ENCODE measurements around the gene YPEL2. TPM values are rescaled to one million over a fixed set of nuclear protein-coding genes. Genes with fewer than 3 reads are reported as not detected.

The YPEL2 gene
- total RNA-seq, 1 donor from 2014 or later: 59.4 TPM

DNA sequence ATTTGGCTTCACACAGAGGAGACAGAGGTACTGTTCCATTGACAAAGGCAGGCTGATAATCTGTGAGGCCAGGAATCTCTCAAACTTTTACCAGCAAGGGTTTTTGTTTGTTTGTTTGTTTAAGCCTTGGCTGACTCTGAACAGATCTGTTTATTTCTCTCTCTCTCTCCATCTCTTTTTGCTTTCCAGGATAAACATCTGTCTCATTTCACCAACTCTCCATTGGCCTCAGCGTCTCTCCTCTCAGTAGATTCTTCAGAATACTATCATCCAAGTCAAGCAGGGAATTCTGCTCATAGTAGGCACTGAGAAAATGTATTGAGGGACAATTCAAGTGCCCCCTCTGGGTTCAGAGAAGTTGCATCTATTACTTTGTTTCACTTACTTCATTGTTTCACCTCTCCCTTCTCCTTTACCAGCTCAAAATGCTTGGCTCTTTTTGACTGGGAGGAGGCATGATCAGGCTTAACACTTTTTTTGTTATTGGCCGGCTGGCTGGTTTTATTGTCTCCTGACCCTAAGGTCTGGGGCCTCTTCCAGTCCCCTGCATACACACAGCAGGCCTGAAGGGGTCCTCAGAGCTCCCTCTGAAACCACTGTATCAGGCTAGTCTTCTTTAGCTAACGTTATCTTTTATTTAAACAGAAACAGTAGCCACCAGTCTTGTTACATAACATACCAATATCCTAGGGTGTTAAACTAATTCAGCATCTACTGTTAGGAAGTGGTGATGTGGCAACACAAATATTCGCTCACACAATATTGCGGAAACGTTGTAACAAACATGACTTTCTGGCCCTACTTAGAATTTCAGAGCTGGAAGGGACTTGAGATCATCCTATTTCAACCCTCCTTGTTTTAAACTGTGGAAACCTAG lies 2.0 kb upstream of the YPEL2 start:
- DNase-seq (ENCODE audit: low spot score): peak; percentile 80

DNA sequence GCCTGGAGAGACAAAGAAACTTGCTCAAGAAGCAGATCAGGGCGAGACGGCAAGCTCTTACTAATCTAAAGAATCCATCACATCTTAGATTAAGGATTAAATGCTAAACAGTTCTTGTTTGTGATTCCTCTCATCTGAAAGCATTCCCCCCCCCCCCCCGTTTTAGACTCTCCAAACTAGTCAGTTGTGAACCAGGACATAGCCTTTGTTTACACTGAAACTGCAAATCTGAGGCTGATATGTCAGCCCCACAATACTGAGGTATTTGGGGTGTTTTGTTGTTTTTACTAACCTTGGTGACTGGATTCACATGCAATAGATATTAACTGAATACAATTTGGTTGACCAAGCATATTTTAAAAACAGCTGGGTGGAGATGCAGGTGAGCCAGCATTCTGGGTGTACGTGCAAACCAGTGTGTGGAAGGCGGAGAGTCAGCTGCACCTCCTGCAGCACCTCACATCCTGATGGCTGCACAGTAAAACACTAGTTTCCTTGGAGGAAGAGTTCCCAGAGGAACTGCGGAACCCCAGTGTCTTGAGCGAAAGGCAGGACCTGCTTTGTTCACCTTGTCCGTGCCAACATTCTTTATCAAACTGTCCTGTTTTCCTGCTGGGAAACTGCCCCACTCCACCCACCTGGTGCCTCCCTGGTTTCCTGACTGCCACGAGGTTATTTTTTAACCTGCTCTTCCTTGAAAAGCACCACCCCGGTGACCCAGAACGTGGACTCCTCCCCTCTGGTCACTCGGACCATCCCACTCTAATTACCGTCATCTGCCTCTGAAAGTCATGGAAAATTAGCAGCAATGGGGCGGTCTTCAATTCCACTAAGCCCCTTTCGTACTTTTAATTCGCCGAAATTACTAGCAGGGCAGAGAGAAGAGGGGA lies 1.2 kb upstream of the YPEL2 start:
- intact Hi-C loops (cut with DNase I): loop anchor here (2.0 kb wide), 1 partner anchor 39 kb away; no protein-coding TSS in a partner anchor
- peak; percentile 79 for DNase-seq (ENCODE audit: low spot score)

More for the DNA sequence above, 2.0 kb upstream of the YPEL2 start:
- intact Hi-C loops (cut with DNase I): loop anchor here (1.0 to 2.0 kb wide), 2 partner anchors 39 to 111 kb away; no protein-coding TSS in a partner anchor

DNA sequence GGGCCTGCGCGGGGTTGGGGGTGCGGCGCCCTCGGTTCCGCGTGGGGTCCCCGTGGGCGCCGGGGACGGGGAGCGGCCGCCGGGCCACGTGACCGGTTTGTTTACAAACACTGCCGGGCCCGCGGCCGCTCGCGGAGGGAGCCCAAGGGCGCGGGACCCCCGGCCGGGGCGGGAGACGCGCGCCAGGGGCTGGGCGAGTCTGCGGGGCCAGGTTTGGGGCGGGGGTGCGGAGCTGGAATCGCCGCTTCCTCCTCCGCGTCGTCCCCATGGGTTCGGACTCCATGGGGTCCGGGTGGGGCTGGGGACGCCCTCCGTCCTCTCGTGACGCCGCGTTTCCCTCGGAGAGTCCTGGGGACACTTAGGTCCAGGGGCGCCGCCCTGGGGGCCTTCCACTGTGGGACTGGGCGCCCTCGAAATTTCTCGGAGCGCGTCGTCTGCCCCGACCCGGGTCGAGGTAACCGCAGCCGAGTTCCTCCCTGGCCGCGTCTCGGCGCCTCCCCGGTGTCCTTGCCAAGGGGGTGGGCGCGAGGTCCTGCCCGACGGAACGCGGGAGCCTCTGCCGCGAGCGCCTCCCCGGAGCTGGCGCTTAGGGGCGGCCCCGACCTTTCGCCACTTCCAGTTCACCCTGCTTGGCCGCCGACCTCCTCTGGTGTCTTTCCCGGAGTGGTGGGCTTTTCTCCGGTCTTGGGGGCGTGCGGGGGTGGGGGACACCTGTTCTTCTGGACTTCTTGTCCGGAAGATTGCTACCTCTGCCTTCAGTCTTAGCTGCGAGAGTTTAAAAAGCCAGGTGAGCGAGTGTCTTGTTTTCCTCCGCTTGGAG lies 684 bp downstream of the YPEL2 start:
- peak; percentile 83 for DNase-seq (ENCODE audit: low spot score)
- intact Hi-C loops (cut with DNase I): loop anchor here (1.0 to 2.0 kb wide), 2 partner anchors 37 to 91 kb away; no protein-coding TSS in a partner anchor

DNA sequence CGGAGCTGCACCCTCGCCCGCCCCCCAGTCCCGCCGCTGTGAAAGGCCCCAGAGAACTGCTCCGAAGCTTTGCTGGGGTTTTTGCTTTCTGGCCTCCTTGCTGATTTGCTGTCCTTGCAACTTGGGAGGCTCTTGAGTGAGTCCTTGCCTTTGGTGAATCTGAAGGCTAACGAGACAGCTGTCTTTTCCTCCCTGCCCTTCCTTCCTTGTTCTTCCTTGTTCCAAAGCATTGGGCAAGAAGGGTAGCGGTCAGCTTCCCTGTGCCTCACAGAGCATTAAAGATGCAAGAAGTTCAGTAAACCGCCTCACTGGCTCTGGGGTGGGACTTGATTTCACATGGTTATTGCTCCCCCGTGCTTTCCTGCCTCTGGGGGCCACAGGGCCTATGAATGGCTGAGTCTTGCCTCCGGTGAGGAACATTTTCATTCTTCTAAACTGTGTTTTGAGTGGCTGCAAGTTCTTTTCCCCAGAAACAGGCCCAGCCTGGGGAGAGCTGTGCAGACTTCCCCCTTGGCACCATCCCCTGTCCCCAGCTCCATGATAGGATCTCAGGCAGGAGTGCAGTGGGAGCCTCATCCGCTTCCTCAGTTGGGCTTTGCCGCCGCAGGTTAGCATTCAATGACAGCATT lies 1.4 kb downstream of the YPEL2 start:
- intact Hi-C loops (cut with DNase I): no loop called here
- no peak for DNase-seq (ENCODE audit: low spot score)

DNA sequence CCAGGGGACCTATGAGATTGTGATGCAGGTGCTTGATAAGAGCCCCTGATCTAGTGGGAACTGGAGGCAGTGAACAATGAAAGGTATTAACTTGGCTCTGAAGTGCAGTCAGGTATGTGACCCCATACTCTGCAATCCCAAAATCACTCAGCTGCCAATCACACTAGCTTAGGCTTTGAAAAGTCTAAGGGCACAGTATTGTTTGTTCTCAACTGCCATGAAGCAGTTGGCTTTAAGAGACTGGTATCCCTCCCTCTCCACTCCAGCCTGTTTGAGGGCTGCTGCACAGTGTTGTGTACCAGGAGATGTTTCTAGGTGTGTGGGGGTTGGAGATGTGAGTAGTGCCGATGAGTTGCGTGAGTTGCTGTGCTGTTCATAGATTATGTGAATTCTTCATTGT lies 2.4 kb downstream of the YPEL2 start:
- no peak for DNase-seq (ENCODE audit: low spot score)
- intact Hi-C loops (cut with DNase I): no loop called here

DNA sequence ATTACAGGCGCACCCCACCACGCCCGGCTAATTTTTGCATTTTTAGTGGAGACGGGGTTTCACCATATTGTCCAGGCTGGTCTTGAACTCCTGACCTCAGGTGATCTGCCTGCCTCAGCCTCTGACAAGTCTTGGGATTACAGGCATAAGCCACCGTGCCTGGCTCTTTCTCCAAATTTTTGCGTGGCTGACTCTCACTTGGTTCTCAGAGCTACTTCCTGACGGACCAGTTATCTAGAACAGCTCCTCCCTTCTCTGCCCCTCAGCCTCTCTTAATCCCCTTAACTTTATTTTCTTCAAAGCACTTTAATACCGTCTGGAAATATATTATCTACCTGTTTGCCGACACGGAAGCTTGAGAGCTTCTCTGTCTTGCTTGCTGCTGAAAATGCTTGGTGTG lies 4.2 kb downstream of the YPEL2 start:
- intact Hi-C loops (cut with DNase I): no loop called here
- DNase-seq (ENCODE audit: low spot score): no peak

DNA sequence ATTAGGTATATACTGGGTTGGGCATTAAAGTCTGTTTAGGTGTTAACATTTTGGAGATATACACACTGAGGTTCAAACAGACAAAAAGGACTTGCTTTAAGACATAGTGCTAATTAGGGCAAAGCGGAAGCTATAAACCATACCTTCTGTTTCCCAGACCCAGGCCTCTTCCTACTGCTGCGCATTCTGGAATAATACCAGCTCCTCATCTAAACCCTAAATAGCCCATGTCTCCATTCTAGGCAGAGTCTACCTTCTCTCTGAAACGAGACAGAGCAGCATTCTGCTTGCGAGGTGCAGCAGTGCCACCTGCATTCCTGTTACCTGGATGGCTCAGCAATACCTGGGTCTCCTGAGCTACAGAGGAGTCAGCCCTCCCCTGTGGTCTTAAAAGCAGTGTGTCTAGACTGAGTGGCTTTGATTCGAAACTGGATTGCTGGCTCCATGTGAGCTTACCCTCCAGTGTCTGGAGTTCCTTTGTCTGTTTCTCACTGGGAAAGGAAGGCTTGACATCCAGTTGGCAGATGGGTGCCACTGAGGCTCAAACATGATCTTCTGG lies 6.4 kb downstream of the YPEL2 start:
- intact Hi-C loops (cut with DNase I): no loop called here
- no peak for DNase-seq (ENCODE audit: low spot score)

DNA sequence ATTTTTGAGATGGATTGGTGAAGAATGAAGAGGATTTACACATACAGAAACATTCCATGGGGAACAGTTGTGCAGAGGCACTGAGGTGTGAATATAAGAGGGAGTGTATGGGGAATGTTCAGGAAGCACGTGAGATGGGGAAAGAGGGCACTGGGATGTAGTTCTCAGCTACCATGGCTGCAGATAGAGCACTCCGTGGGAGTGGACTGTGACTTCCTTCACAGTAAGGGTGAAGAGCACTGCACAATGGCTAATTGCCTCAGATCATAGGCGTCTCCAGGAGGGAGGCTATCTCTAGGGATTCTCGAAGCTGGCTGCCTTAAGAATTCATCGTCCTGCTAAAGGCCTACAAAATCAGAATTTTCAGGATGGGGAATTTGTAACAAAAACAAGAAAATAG lies 7.0 kb downstream of the YPEL2 start:
- intact Hi-C loops (cut with DNase I): no loop called here

DNA sequence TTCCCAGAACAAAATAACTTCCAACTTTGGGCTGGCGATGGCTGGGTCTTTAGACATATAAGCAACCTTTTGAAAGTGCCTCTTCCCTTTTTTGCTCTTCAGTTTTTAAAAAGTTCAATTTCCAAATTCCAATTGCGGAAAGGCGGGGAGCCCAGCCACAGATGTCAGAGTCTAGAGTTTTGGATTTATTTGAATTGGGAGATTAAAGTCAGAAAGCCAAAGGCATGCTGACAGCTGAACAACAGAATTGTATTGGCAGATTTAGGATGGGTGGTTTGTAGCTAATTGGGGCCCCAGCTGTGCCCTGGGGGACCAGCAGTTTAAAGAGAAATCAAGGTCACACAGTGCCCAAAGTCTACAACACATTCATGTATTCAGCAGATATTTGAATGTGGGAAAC lies 10.5 kb downstream of the YPEL2 start:
- no peak for DNase-seq (ENCODE audit: low spot score)
- intact Hi-C loops (cut with DNase I): no loop called here

More for the DNA sequence above, 7.0 kb downstream of the YPEL2 start:
- no peak for DNase-seq (ENCODE audit: low spot score)

DNA sequence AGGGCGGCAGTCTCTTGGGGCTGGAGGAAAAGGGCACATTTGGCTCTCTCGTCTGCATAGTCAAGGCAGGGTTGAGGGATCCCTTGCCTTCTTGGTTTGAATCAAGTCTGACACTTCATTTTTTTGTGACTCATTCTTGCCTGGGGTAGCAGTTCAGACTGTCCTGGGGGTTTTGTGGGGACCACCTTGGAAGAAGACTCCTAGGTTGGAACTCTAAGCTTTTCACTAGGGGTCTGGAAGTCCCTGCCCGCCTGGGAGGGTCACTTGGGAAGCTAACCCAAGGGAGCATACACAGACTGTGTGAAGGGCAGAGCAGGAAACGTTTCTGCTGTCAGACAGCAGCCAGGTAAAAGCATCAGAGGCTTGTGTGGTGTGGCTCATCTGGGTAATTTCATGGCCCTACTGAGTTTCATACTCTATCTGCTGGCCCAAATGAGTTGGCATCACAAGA lies 11.3 kb downstream of the YPEL2 start:
- intact Hi-C loops (cut with DNase I): no loop called here
- DNase-seq (ENCODE audit: low spot score): no peak

DNA sequence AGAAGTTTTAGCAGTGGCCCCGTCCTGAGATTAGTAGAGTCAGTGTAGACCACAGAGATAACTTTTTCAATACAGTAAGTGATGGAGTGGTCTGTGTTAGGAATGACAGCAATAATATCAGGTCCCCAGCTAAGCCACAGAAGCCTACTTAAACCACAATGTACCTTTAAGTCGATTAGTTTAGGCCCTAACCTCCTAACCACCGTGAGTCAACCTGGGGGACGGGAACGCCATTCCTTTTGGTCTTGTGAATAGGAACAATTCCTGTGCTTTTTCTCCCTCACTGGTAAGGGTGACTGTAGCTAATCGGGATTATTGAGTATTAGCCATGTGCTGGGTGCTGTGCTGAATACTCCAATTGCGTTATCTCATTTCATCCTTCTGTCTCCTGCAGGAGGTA lies 14.0 kb downstream of the YPEL2 start:
- no peak for DNase-seq (ENCODE audit: low spot score)
- intact Hi-C loops (cut with DNase I): no loop called here

DNA sequence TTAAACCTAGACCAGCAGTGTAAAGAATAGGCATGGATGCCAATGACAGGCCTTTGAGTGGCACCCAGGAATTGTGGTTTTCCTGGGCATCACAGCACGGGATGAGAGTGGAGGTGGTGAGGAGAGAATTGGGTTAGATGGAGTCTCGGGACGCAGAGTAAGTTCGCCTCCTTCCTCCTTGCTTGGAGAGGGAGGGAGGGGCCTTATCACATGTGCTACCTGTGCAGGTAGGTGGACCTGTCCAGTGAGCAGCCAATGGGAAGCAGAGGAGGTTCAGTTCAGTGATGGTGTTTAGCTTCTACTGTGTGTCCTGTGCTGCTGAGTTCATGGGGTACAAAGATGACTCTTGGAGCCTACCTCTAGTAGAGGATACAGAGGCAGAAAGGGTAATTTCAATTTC lies 14.9 kb downstream of the YPEL2 start:
- intact Hi-C loops (cut with DNase I): no loop called here
- no peak for DNase-seq (ENCODE audit: low spot score)

DNA sequence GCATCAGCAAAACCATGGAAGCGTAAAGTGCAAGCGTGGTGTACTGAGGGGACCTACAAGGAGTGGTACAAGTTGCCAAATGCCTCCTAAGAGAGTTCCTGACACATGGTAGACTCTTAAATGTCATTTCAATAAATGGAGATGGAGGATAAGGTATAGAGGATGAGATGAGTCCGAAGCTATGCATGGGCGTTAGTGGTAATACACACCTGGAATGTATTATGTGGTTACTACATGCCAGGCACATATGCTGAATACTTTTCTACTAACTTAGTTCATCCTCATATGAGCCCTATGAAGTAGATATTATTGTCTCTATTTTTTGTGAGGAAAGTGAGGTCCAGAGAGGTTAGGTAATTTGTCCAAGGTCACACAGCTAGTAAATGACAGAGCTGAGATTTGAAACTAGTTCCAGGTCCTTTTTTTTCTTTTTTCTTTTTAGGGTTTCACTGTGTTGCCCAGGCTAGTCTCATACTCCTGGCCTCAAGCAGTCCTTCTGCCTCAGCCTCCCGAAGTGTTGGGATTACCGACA lies 15.5 kb downstream of the YPEL2 start:
- intact Hi-C loops (cut with DNase I): no loop called here
- DNase-seq (ENCODE audit: low spot score): no peak

DNA sequence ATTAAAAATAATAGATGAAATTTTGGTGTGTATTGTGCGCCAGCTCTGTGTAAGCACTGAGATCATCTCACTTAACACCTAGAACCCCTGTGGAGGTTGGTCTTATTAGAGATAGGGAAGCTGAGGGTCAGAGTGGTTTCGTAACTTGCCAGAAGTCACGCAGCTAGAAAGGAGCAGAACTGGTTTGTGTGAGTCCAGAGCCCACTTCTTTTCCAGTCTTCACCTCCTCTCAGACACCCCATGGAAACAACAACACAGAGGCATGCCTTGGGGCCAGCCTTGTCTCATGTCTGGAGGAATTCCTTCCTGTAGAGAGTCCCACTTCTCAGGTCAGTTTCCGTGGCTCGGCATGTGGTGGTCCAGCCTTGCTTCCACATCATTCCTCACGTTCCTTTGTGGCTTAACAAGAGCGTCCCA lies 16.5 kb downstream of the YPEL2 start:
- intact Hi-C loops (cut with DNase I): no loop called here
- DNase-seq (ENCODE audit: low spot score): no peak

DNA sequence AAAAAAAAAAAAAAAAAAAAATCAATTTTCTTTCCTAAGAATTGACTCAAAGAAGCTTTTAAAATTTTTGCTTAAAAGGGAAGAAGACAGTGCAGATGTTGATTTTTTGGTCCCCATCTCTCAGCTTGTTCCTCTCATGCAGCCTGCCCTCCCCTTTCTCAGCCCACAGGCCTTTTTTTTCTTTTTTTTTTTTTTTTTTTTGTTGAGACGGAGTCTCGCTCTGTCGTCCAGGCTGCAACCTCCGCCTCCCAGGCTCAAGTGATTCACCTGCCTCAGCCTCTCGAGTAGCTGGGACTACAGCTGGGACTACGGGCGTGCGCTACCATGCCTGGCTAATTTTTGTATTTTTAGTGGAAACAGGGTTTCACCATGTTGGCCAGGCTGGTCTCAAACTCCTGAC lies 17.7 kb downstream of the YPEL2 start:
- intact Hi-C loops (cut with DNase I): no loop called here
- DNase-seq (ENCODE audit: low spot score): no peak

DNA sequence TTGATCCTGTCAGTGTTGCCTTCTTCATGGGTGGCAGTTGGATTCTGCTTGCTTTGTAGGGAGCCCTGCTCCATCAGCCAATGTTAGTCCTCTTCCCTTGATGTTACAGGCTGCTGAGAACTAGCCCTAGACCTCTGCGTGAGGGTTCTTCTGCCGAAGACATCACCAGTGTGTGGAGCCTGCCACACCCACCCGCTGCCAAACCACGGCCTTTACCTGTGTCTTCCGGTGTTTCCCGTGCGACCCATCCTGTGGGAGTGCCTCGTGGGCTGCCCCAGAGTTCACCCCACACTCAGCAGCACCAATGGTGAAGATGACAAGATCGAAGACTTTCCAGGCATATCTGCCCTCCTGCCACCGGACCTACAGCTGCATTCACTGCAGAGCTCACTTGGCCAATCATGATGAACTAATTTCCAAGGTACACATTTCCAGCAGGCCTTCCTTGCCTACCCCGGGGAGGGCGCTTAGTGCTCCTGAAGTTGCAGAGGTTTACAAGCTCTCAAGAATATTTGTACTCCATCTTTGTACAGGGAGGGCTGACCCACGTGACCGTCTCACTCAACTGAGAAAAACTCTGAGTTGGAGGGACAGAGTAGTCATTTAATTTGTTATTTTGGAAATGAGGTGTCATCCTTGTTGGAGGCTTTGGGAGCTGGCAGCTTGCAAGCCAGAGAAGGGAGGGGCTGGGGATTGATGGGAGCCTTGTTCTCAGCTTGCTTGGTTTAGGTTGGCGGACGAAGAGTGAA lies 21.8 kb downstream of the YPEL2 start:
- DNase-seq (ENCODE audit: low spot score): no peak

DNA sequence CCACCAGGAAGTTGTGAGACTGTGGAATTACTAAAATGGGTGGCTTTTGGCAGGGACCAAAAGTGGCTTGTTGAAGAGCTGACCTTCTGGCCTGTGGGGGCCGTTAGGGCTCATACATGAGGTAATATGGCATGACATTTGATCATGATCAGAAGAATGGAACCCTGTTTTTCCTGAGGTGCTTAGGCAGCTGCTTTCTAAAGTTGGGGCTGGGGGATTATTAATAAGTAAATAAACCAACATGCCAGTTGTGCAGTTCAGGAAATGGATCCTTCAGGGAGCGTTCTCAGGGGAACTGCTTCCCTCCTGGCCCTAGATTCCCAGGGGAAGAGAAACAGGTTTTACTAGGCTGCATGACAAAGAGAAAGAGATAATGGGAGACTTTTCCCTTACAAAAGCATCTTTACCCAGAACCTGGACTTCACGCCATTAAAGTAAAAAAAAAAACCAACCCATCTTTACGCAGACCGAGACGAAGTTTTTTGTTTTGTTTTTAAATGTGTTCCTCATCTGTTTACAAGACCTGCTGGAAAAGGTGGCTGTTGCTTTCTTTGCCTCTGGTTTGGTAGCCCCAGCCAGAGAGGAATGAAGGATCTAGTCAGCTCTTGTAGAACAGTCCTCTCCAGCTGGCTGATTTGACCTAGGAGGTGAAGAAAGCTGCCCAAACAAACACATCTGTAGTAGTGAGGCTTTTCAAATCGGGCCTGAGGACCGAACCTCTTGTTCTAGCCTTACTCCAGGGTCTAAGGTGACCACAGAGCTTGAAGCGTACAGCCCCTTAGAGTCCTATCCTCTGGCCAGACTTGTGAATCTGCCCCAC lies 22.7 kb downstream of the YPEL2 start:
- intact Hi-C loops (cut with DNase I): no loop called here

More for the DNA sequence above, 21.8 kb downstream of the YPEL2 start:
- intact Hi-C loops (cut with DNase I): no loop called here

More for the DNA sequence above, 22.7 kb downstream of the YPEL2 start:
- no peak for DNase-seq (ENCODE audit: low spot score)
